Astrocyte (in vitro differentiated cells and primary cell): ENCODE results near the gene ZDHHC4. TPM values are rescaled to one million over a fixed set of nuclear protein-coding genes. Genes with fewer than 3 reads are reported as not detected.

Experiments
- DNase-seq: peaks from one replicate; pipeline ENCODE4 v3.0.0-alpha.2; 2010; ENCODE audit warnings: low read depth
- FAIRE-seq: peaks from 2 replicates; lab custom pipeline; 2011; peaks lifted over from hg19 to GRCh38; lab: Jason Lieb, UNC
- H2AFZ ChIP-seq: 2 replicates; pipeline ENCODE4 v1.6.0; 2012; ENCODE audit warnings: low read depth, low read length, inconsistent platforms
- H3K27ac ChIP-seq: 2 replicates; pipeline ENCODE4 v1.5.1; 2011; ENCODE audit warnings: low read depth, low read length, inconsistent platforms
- H3K27me3 ChIP-seq: 2 replicates; pipeline ENCODE4 v1.6.0; 2011; ENCODE audit warnings: low read length, inconsistent platforms; ENCODE audit not compliant: insufficient read depth
- H3K36me3 ChIP-seq: 2 replicates; pipeline ENCODE4 v1.5.1; 2011; ENCODE audit warnings: low read length, inconsistent platforms; ENCODE audit not compliant: insufficient read depth
- H3K4me1 ChIP-seq: 2 replicates; pipeline ENCODE4 v1.5.1; 2011; ENCODE audit warnings: low read length, inconsistent platforms; ENCODE audit not compliant: insufficient read depth
- H3K4me2 ChIP-seq: 2 replicates; pipeline ENCODE4 v1.6.0; 2012; ENCODE audit warnings: low read length, inconsistent platforms
- H3K4me3 ChIP-seq: 2 replicates; pipeline ENCODE4 v1.5.1; 2011; ENCODE audit warnings: low read depth, mild to moderate bottlenecking, low read length, inconsistent platforms; ENCODE audit not compliant: insufficient read depth
- H3K79me2 ChIP-seq: 2 replicates; pipeline ENCODE4 v1.6.0; 2012; ENCODE audit warnings: mild to moderate bottlenecking, low read length, inconsistent platforms; ENCODE audit not compliant: insufficient read depth
- H3K9ac ChIP-seq: 2 replicates; pipeline ENCODE4 v1.6.0; 2012; ENCODE audit warnings: mild to moderate bottlenecking, low read length, inconsistent platforms
- H3K9me3 ChIP-seq: 2 replicates; pipeline ENCODE4 v1.5.1; 2012; ENCODE audit warnings: low read depth, mild to moderate bottlenecking, low read length, inconsistent platforms; ENCODE audit not compliant: insufficient read depth
- H4K20me1 ChIP-seq: 2 replicates; pipeline ENCODE4 v1.6.0; 2012; ENCODE audit warnings: low read length, inconsistent platforms; ENCODE audit not compliant: insufficient read depth
- H3K27ac Mint-ChIP-seq: one replicate; pipeline ENCODE4 v1.8.0; 2021; ENCODE audit warnings: mild to moderate bottlenecking, mixed read lengths; ENCODE audit not compliant: unreplicated experiment
- H3K27me3 Mint-ChIP-seq: one replicate; pipeline ENCODE4 v1.8.0; 2021; ENCODE audit warnings: low read depth, mixed read lengths; ENCODE audit not compliant: unreplicated experiment
- H3K36me3 Mint-ChIP-seq: one replicate; pipeline ENCODE4 v1.8.0; 2021; ENCODE audit warnings: low read depth, mixed read lengths; ENCODE audit not compliant: unreplicated experiment
- H3K4me1 Mint-ChIP-seq: one replicate; pipeline ENCODE4 v1.8.0; 2021; ENCODE audit warnings: low read depth, mixed read lengths; ENCODE audit not compliant: unreplicated experiment
- H3K4me3 Mint-ChIP-seq: one replicate; pipeline ENCODE4 v1.8.0; 2021; ENCODE audit warnings: mild to moderate bottlenecking, moderate library complexity, mixed read lengths; ENCODE audit not compliant: unreplicated experiment
- H3K9me3 Mint-ChIP-seq: one replicate; pipeline ENCODE4 v1.8.0; 2021; ENCODE audit warnings: mild to moderate bottlenecking, mixed read lengths; ENCODE audit not compliant: unreplicated experiment
- CTCF ChIP-seq: IDR thresholded peaks from 2 replicates; pipeline ENCODE4 v1.5.1; 2011; ENCODE audit warnings: low read depth, mild to moderate bottlenecking, inconsistent platforms, low read length, moderate library complexity; ENCODE audit not compliant: insufficient read depth
- EZH2 ChIP-seq: IDR thresholded peaks from 2 replicates; pipeline ENCODE4 v1.6.1; 2012; ENCODE audit warnings: mild to moderate bottlenecking, low read length, inconsistent platforms; ENCODE audit not compliant: insufficient read depth
- total RNA-seq: library from RNA; stranded (reverse); gene quantifications from 2 replicates; pipeline ENCODE4 v1.2.1, GENCODE V29; 2021

The ZDHHC4 gene
- total RNA-seq, 1 donor from 2014 or later, result 33.2 TPM

- Histone ChIP-seq H3K9ac (no peak overlapping the region), H3K4me1 (no peaks in the 10 kb centered on the region), H3K79me2 (no peaks in the 10 kb centered on the region), H3K27ac (no peak overlapping the region), H3K4me2 (no peak overlapping the region), H3K9me3 (no peaks in the 10 kb centered on the region), H3K36me3 (no peaks in the 10 kb centered on the region), H4K20me1 (no peaks in the 10 kb centered on the region), H3K4me3 (no peak overlapping the region), H3K27me3 (peaks cover 52% of the 10 kb centered on the region), H2AFZ (no peak overlapping the region)
- TF ChIP-seq EZH2 (no peak), CTCF (no peak)
- Mint-ChIP-seq H3K27me3 (peaks cover 80% of the 10 kb centered on the region), H3K36me3 (peaks cover 2% of the 10 kb centered on the region), H3K4me3 (peak overlapping the region; percentile 64), H3K4me1 (peaks cover 2% of the 10 kb centered on the region), H3K27ac (peak overlapping the region; percentile 75), H3K9me3 (peaks cover 2% of the 10 kb centered on the region)
- no peak for DNase-seq
- no peak for FAIRE-seq
These were observed 45.6 kb upstream of the ZDHHC4 start for GRCh38 chr7:6531492-6532279.

- Histone ChIP-seq H3K27ac (no peak overlapping the region), H2AFZ (no peak overlapping the region), H3K36me3 (no peaks in the 10 kb centered on the region), H3K4me3 (no peak overlapping the region), H3K4me1 (no peaks in the 10 kb centered on the region), H3K27me3 (peaks cover 44% of the 10 kb centered on the region), H4K20me1 (no peaks in the 10 kb centered on the region), H3K9me3 (no peaks in the 10 kb centered on the region), H3K79me2 (no peaks in the 10 kb centered on the region), H3K4me2 (no peak overlapping the region), H3K9ac (no peak overlapping the region)
- H3K36me3 Mint-ChIP-seq, result peaks cover 2% of the 10 kb centered on the region
- FAIRE-seq (no peak), DNase-seq (no peak)
- peaks cover 72% of the 10 kb centered on the region for H3K27me3 Mint-ChIP-seq
- no peak overlapping the region for H3K27ac Mint-ChIP-seq
- no peak overlapping the region for H3K4me3 Mint-ChIP-seq
- H3K4me1 Mint-ChIP-seq, result peaks cover 2% of the 10 kb centered on the region
- TF ChIP-seq CTCF (no peak), EZH2 (no peak)
- peaks cover under 1% of the 10 kb centered on the region for H3K9me3 Mint-ChIP-seq
These were observed 44.7 kb upstream of the ZDHHC4 start for GRCh38 chr7:6532516-6532915.

- Histone ChIP-seq H3K27ac (no peak overlapping the region), H3K4me2 (no peak overlapping the region), H3K9me3 (no peaks in the 10 kb centered on the region), H3K9ac (no peak overlapping the region), H3K79me2 (no peaks in the 10 kb centered on the region), H2AFZ (no peak overlapping the region), H4K20me1 (no peaks in the 10 kb centered on the region), H3K4me1 (no peaks in the 10 kb centered on the region), H3K36me3 (no peaks in the 10 kb centered on the region), H3K27me3 (peaks cover 44% of the 10 kb centered on the region), H3K4me3 (no peak overlapping the region)
- H3K4me3 Mint-ChIP-seq, result no peak overlapping the region
- H3K9me3 Mint-ChIP-seq, result no peaks in the 10 kb centered on the region
- FAIRE-seq (no peak), DNase-seq (no peak)
- H3K4me1 Mint-ChIP-seq, result peaks cover 2% of the 10 kb centered on the region
- peaks cover 70% of the 10 kb centered on the region for H3K27me3 Mint-ChIP-seq
- peaks cover 2% of the 10 kb centered on the region for H3K36me3 Mint-ChIP-seq
- TF ChIP-seq CTCF, result no peak
- TF ChIP-seq EZH2, result no peak
- H3K27ac Mint-ChIP-seq, result no peak overlapping the region
These were observed 43.3 kb upstream of the ZDHHC4 start for GRCh38 chr7:6533893-6534495.
